Neural progenitor cell (in vitro differentiated cells): ENCODE measurements around the gene SPTBN5.

Source experiments
- EZH2 ChIP-seq: fragments of 200-600 bp; sonication (generic); IDR thresholded peaks from 2 replicates; pipeline ENCODE4 v1.6.1; 2017; ENCODE audit warnings: antibody characterized with exemption, mild to moderate bottlenecking, moderate library complexity
- EZH2phosphoT487 ChIP-seq: fragments of 200-600 bp; sonication (generic); IDR thresholded peaks from 2 replicates; pipeline ENCODE4 v1.6.1; 2017; ENCODE audit warnings: antibody characterized with exemption
- TF ChIP-seq, protein P1 (sequence below): fragments of 200-600 bp; sonication (generic); IDR thresholded peaks from 2 replicates; pipeline ENCODE4 v1.5.1; 2017; ENCODE audit warnings: antibody characterized with exemption, mild to moderate bottlenecking

DNA sequence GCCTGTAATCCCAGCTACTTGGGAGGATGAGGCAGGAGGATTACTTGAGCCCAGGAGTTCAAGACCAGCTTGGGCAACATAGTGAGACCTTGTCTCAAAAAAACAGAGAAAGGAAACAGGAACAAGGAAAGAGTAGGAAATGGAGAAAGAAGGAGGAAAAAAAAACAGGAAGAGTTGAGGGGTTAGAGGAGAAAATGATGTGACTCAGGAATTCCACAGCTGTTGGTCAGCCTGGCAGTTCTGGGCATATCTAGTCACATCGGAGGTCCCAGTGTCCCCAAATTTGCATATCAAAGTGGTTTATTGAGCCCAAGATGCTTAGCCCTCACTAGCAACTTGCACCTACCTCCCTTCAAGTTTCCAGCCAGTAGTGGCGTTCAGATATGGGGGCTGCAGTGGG lies 84.7 kb downstream of the SPTBN5 start:
- TF ChIP-seq, protein P1, sequence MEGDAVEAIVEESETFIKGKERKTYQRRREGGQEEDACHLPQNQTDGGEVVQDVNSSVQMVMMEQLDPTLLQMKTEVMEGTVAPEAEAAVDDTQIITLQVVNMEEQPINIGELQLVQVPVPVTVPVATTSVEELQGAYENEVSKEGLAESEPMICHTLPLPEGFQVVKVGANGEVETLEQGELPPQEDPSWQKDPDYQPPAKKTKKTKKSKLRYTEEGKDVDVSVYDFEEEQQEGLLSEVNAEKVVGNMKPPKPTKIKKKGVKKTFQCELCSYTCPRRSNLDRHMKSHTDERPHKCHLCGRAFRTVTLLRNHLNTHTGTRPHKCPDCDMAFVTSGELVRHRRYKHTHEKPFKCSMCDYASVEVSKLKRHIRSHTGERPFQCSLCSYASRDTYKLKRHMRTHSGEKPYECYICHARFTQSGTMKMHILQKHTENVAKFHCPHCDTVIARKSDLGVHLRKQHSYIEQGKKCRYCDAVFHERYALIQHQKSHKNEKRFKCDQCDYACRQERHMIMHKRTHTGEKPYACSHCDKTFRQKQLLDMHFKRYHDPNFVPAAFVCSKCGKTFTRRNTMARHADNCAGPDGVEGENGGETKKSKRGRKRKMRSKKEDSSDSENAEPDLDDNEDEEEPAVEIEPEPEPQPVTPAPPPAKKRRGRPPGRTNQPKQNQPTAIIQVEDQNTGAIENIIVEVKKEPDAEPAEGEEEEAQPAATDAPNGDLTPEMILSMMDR, result no peak
- TF ChIP-seq EZH2phosphoT487, result no peak
- TF ChIP-seq EZH2, result no peak
